Measurements from ENCODE around the gene PSMC4. TPM values are rescaled to one million over a fixed set of nuclear protein-coding genes. Genes with fewer than 3 reads are reported as not detected.

The PSMC4 gene
- total RNA-seq: 45.0 TPM

- H3K4me3 ChIP-seq (ENCODE audit: low read length): peak within 1 kb of the TSS; percentile 72
- peaks cover 9% of the 10 kb centered on the region for H3K27me3 ChIP-seq (ENCODE audit: insufficient read depth, low read length)
- H3K9me3 ChIP-seq (ENCODE audit: low read depth, low read length): no peaks in the 10 kb centered on the region
- H3K4me1 ChIP-seq (ENCODE audit: insufficient read depth, low read length): peaks cover 33% of the 10 kb centered on the region
These were observed at the start of gene PSMC4 for GRCh38 chr19:39970675-39971379. Gene PSMC4, plus strand, starts transcription at chr19:39971165. Its CDS starts 38 bp downstream, at chr19:39971203.

- Histone ChIP-seq H3K9me3 (ENCODE audit: low read depth, low read length) (no peaks in the 10 kb centered on the region), H3K4me1 (ENCODE audit: insufficient read depth, low read length) (no peaks in the 10 kb centered on the region), H3K4me3 (ENCODE audit: low read length) (no peak overlapping the region), H3K27me3 (ENCODE audit: insufficient read depth, low read length) (peaks cover 13% of the 10 kb centered on the region)
These were observed 47.1 kb upstream of the PSMC4 start for GRCh38 chr19:39923862-39924261.

- Histone ChIP-seq H3K4me1 (ENCODE audit: insufficient read depth, low read length) (no peaks in the 10 kb centered on the region), H3K4me3 (ENCODE audit: low read length) (no peak overlapping the region), H3K27me3 (ENCODE audit: insufficient read depth, low read length) (peaks cover 18% of the 10 kb centered on the region), H3K9me3 (ENCODE audit: low read depth, low read length) (no peaks in the 10 kb centered on the region)
These were observed 46.6 kb upstream of the PSMC4 start for GRCh38 chr19:39924389-39924788.

- Histone ChIP-seq H3K4me3 (ENCODE audit: low read length) (no peak overlapping the region), H3K27me3 (ENCODE audit: insufficient read depth, low read length) (peaks cover 23% of the 10 kb centered on the region), H3K4me1 (ENCODE audit: insufficient read depth, low read length) (no peaks in the 10 kb centered on the region), H3K9me3 (ENCODE audit: low read depth, low read length) (no peaks in the 10 kb centered on the region)
These were observed 46.0 kb upstream of the PSMC4 start for GRCh38 chr19:39924952-39925351.

GRCh38 chr19:39926170-39926760 lies 44.7 kb upstream of the PSMC4 start:
- H3K27me3 ChIP-seq (ENCODE audit: insufficient read depth, low read length): peaks cover 32% of the 10 kb centered on the region

GRCh38 chr19:39927076-39927475 lies 43.9 kb upstream of the PSMC4 start:
- Histone ChIP-seq H3K4me3 (ENCODE audit: low read length) (no peak overlapping the region), H3K27me3 (ENCODE audit: insufficient read depth, low read length) (peaks cover 38% of the 10 kb centered on the region), H3K4me1 (ENCODE audit: insufficient read depth, low read length) (no peaks in the 10 kb centered on the region), H3K9me3 (ENCODE audit: low read depth, low read length) (no peaks in the 10 kb centered on the region)

More at GRCh38 chr19:39926170-39926760, 44.7 kb upstream of the PSMC4 start:
- no peaks in the 10 kb centered on the region for H3K9me3 ChIP-seq (ENCODE audit: low read depth, low read length)
- no peaks in the 10 kb centered on the region for H3K4me1 ChIP-seq (ENCODE audit: insufficient read depth, low read length)
- no peak overlapping the region for H3K4me3 ChIP-seq (ENCODE audit: low read length)

- H3K9me3 ChIP-seq (ENCODE audit: low read depth, low read length): no peaks in the 10 kb centered on the region
- H3K27me3 ChIP-seq (ENCODE audit: insufficient read depth, low read length): peaks cover 42% of the 10 kb centered on the region
- H3K4me1 ChIP-seq (ENCODE audit: insufficient read depth, low read length): no peaks in the 10 kb centered on the region
- no peak overlapping the region for H3K4me3 ChIP-seq (ENCODE audit: low read length)
These were observed 43.2 kb upstream of the PSMC4 start for GRCh38 chr19:39927524-39928356.

- peaks cover 45% of the 10 kb centered on the region for H3K27me3 ChIP-seq (ENCODE audit: insufficient read depth, low read length)
- no peak overlapping the region for H3K4me3 ChIP-seq (ENCODE audit: low read length)
- no peaks in the 10 kb centered on the region for H3K4me1 ChIP-seq (ENCODE audit: insufficient read depth, low read length)
- no peaks in the 10 kb centered on the region for H3K9me3 ChIP-seq (ENCODE audit: low read depth, low read length)
These were observed 42.6 kb upstream of the PSMC4 start for GRCh38 chr19:39928357-39928725.

- H3K4me1 ChIP-seq (ENCODE audit: insufficient read depth, low read length): peaks cover 8% of the 10 kb centered on the region
- no peak overlapping the region for H3K4me3 ChIP-seq (ENCODE audit: low read length)
- peaks cover 55% of the 10 kb centered on the region for H3K27me3 ChIP-seq (ENCODE audit: insufficient read depth, low read length)
- H3K9me3 ChIP-seq (ENCODE audit: low read depth, low read length): no peaks in the 10 kb centered on the region
These were observed 41.2 kb upstream of the PSMC4 start for GRCh38 chr19:39929750-39930149.

- H3K9me3 ChIP-seq (ENCODE audit: low read depth, low read length): no peaks in the 10 kb centered on the region
- H3K4me3 ChIP-seq (ENCODE audit: low read length): no peak within 1 kb of the TSS
- peaks cover 60% of the 10 kb centered on the region for H3K27me3 ChIP-seq (ENCODE audit: insufficient read depth, low read length)
- peaks cover 41% of the 10 kb centered on the region for H3K4me1 ChIP-seq (ENCODE audit: insufficient read depth, low read length)
These were observed 36.2 kb upstream of the PSMC4 start, which contains the start of gene FCGBP for GRCh38 chr19:39934584-39935363. Gene FCGBP, minus strand, starts transcription at chr19:39934634.

- Histone ChIP-seq H3K4me1 (ENCODE audit: insufficient read depth, low read length) (peaks cover 46% of the 10 kb centered on the region), H3K9me3 (ENCODE audit: low read depth, low read length) (peaks cover 2% of the 10 kb centered on the region), H3K4me3 (ENCODE audit: low read length) (no peak overlapping the region), H3K27me3 (ENCODE audit: insufficient read depth, low read length) (peaks cover 60% of the 10 kb centered on the region)
These were observed 35.7 kb upstream of the PSMC4 start for GRCh38 chr19:39935364-39935661.

- peaks cover 50% of the 10 kb centered on the region for H3K4me1 ChIP-seq (ENCODE audit: insufficient read depth, low read length)
These were observed 34.9 kb upstream of the PSMC4 start for GRCh38 chr19:39936020-39936419.

GRCh38 chr19:39936622-39937021 lies 34.3 kb upstream of the PSMC4 start:
- Histone ChIP-seq H3K4me3 (ENCODE audit: low read length) (no peak overlapping the region), H3K27me3 (ENCODE audit: insufficient read depth, low read length) (peaks cover 59% of the 10 kb centered on the region), H3K9me3 (ENCODE audit: low read depth, low read length) (peaks cover 7% of the 10 kb centered on the region), H3K4me1 (ENCODE audit: insufficient read depth, low read length) (peaks cover 56% of the 10 kb centered on the region)

More at GRCh38 chr19:39936020-39936419, 34.9 kb upstream of the PSMC4 start:
- Histone ChIP-seq H3K9me3 (ENCODE audit: low read depth, low read length) (peaks cover 7% of the 10 kb centered on the region), H3K27me3 (ENCODE audit: insufficient read depth, low read length) (peaks cover 64% of the 10 kb centered on the region), H3K4me3 (ENCODE audit: low read length) (no peak overlapping the region)

GRCh38 chr19:39937094-39937720 lies 33.8 kb upstream of the PSMC4 start:
- H3K9me3 ChIP-seq (ENCODE audit: low read depth, low read length): peaks cover 7% of the 10 kb centered on the region
- no peak overlapping the region for H3K4me3 ChIP-seq (ENCODE audit: low read length)
- H3K4me1 ChIP-seq (ENCODE audit: insufficient read depth, low read length): peaks cover 62% of the 10 kb centered on the region
- peaks cover 55% of the 10 kb centered on the region for H3K27me3 ChIP-seq (ENCODE audit: insufficient read depth, low read length)
